Sigmoid colon (tissue), 7 donors: Measurements from ENCODE around the gene ROR1. TPM values are rescaled to one million over a fixed set of nuclear protein-coding genes. Genes with fewer than 3 reads are reported as not detected.
A peak's percentile ranks its signal among the peaks of the same experiment; 100 is the strongest.

Source experiments
- DNase-seq: peaks from one replicate; pipeline ENCODE4 v3.0.0-alpha.2; 2019
- H3K27ac ChIP-seq, 4 donors: fragments of 200-600 bp; sonication (generic); one replicate each; pipeline ENCODE4 v1.5.1; 2016 to 2019; ENCODE audit warnings: mild to moderate bottlenecking in 1 of 4
- H3K27me3 ChIP-seq, 3 donors: fragments of 200-600 bp; sonication (generic); one replicate each; pipeline ENCODE4 v1.5.1; 2019; ENCODE audit warnings: mild to moderate bottlenecking in 1 of 3
- H3K36me3 ChIP-seq, 4 donors: fragments of 200-600 bp; sonication (generic); one replicate each; pipeline ENCODE4 v1.5.1; 2016 to 2019
- H3K4me1 ChIP-seq, 4 donors: fragments of 200-600 bp; sonication (generic); one replicate each; pipeline ENCODE4 v1.5.1; 2017 to 2019
- H3K4me3 ChIP-seq, 4 donors: fragments of 200-600 bp; sonication (generic); one replicate each; pipeline ENCODE4 v1.5.1; 2017 to 2019; ENCODE audit warnings: mild to moderate bottlenecking in 2 of 4, moderate library complexity in 1 of 4
- H3K9me3 ChIP-seq, 4 donors: fragments of 200-600 bp in 3 of 4; sonication (generic) in 3 of 4; one replicate each; pipeline versions ENCODE4 v1.5.1 to v1.6.1; 2013 to 2019
- CTCF ChIP-seq, 4 experiments: fragments of 450-650 bp in 3 of 4; fragments of 200-600 bp in 1 of 4; IDR thresholded peaks; one replicate each; pipeline ENCODE4 v1.5.1; 2016 to 2019; ENCODE audit warnings: antibody characterized with exemption in 4 of 4, mild to moderate bottlenecking in 3 of 4, moderate library complexity in 2 of 4
- EP300 ChIP-seq, 4 donors: sonication (generic); formaldehyde crosslinking; IDR thresholded peaks; one replicate each; pipeline ENCODE4 v1.6.1; 2017; ENCODE audit warnings: antibody characterized with exemption in 4 of 4
- POLR2A ChIP-seq, 2 donors: fragments of 450-650 bp; IDR thresholded peaks; one replicate each; pipeline ENCODE4 v1.6.1; 2016; ENCODE audit warnings: antibody characterized with exemption in 2 of 2, mild to moderate bottlenecking in 2 of 2, moderate library complexity in 2 of 2
- POLR2AphosphoS5 ChIP-seq, 4 donors: sonication (generic); formaldehyde crosslinking; IDR thresholded peaks; one replicate each; pipeline ENCODE4 v1.6.1; 2017; ENCODE audit warnings: antibody characterized with exemption in 4 of 4
- WGBS, 2 donors: extraction: QIAGEN DNeasy Blood & Tissue Kit; methylation state at CpG; one replicate each; pipeline ENCODE4 v1.1.7; 2013; 5-methylcytosine and 5-hydroxymethylcytosine counted together
- intact Hi-C: fragments of 100-400 bp; cut with DNase I; formaldehyde crosslinking; loops from one replicate; pipeline ENCODE4 v1.15.1; 2023
- polyA plus RNA-seq, 3 donors: library from polyadenylated mRNA; stranded (reverse); fragments of 200-250 nt; gene quantifications; one replicate each; pipeline ENCODE4 v1.2.3, GENCODE V29; 2013
- total RNA-seq, 4 donors: library from RNA; depleted of rRNA; stranded (reverse); fragments of >200 nt; gene quantifications; one replicate each; pipeline ENCODE4 v1.1.0, GENCODE V29; 2016
- donor health status: healthy with polysubstance abuse.
- donor health status: Bipolar disorder and iron deficiency.
- donor health status: healthy.

Gene ROR1
- total and polyA plus RNA-seq, 7 donors = under 0.01 to 37.1 (median 27.3) TPM

- Histone ChIP-seq H3K4me3 (no peak overlapping the region), H3K27me3 (no peaks in the 10 kb centered on the region), H3K27ac (peak overlapping the region in 2 of 4 donors; percentile 29 to 48), H3K4me1 (peaks cover 0 to 72% (median 54%) of the 10 kb centered on the region in 4 donors), H3K36me3 (no peaks in the 10 kb centered on the region), H3K9me3 (no peaks in the 10 kb centered on the region)
- DNase-seq = no peak
- TF ChIP-seq CTCF (IDR thresholded peaks at IDR 0.05) (no peak), POLR2A (IDR thresholded peaks at IDR 0.05) (no peak), EP300 (IDR thresholded peaks at IDR 0.05) (no peak), POLR2AphosphoS5 (IDR thresholded peaks at IDR 0.05) (no peak)
- 65 to 81% methylated on average over 7 of the region's 7 CpGs for WGBS, 2 donors
- intact Hi-C loops = no loop called here
Observed at GRCh38 chr1:63833363-63834119, 59.7 kb downstream of the ROR1 start.

- Histone ChIP-seq H3K9me3 (no peaks in the 10 kb centered on the region), H3K4me3 (no peak overlapping the region), H3K36me3 (no peaks in the 10 kb centered on the region), H3K27ac (no peak overlapping the region), H3K27me3 (no peaks in the 10 kb centered on the region), H3K4me1 (peaks cover 0 to 56% (median 40%) of the 10 kb centered on the region in 4 donors)
- DNase-seq = no peak
- intact Hi-C loops = no loop called here
- TF ChIP-seq CTCF (IDR thresholded peaks at IDR 0.05) = no peak
- no peak for TF ChIP-seq EP300 (IDR thresholded peaks at IDR 0.05)
- no peak for TF ChIP-seq POLR2A (IDR thresholded peaks at IDR 0.05)
- no peak for TF ChIP-seq POLR2AphosphoS5 (IDR thresholded peaks at IDR 0.05)
- WGBS, 2 donors = 65 to 82% methylated on average over 1 of the region's 1 CpG
Observed at GRCh38 chr1:63835128-63835527, 61.3 kb downstream of the ROR1 start.

GRCh38 chr1:63836374-63836773, 62.6 kb downstream of the ROR1 start:
- intact Hi-C loops = no loop called here
- Histone ChIP-seq H3K27me3 (no peaks in the 10 kb centered on the region), H3K4me3 (no peak overlapping the region), H3K36me3 (no peaks in the 10 kb centered on the region), H3K27ac (no peak overlapping the region), H3K9me3 (no peaks in the 10 kb centered on the region), H3K4me1 (peaks cover 0 to 43% (median 36%) of the 10 kb centered on the region in 4 donors)
- TF ChIP-seq CTCF (IDR thresholded peaks at IDR 0.05) = no peak
- 44 to 45% methylated on average over 1 of the region's 1 CpG for WGBS, 2 donors
- no peak for DNase-seq

GRCh38 chr1:63836830-63837229, 63.0 kb downstream of the ROR1 start:
- Histone ChIP-seq H3K36me3 (no peaks in the 10 kb centered on the region), H3K4me3 (no peak overlapping the region), H3K27me3 (no peaks in the 10 kb centered on the region), H3K4me1 (peaks cover 0 to 39% (median 33%) of the 10 kb centered on the region in 4 donors), H3K27ac (no peak overlapping the region), H3K9me3 (no peaks in the 10 kb centered on the region)
- no peak for DNase-seq
- intact Hi-C loops = no loop called here
- TF ChIP-seq EP300 (IDR thresholded peaks at IDR 0.05) (no peak), CTCF (IDR thresholded peaks at IDR 0.05) (no peak)
- 78 to 93% methylated on average over 5 of the region's 5 CpGs for WGBS, 2 donors

GRCh38 chr1:63843010-63843409, 69.2 kb downstream of the ROR1 start:
- TF ChIP-seq CTCF (IDR thresholded peaks at IDR 0.05) (no peak), POLR2A (IDR thresholded peaks at IDR 0.05) (no peak), EP300 (IDR thresholded peaks at IDR 0.05) (no peak), POLR2AphosphoS5 (IDR thresholded peaks at IDR 0.05) (no peak)
- no peak for DNase-seq
- 72 to 89% methylated on average over 7 of the region's 7 CpGs for WGBS, 2 donors
- H3K27ac ChIP-seq = no peak overlapping the region
- no peak overlapping the region for H3K4me3 ChIP-seq
- no peaks in the 10 kb centered on the region for H3K9me3 ChIP-seq
- H3K27me3 ChIP-seq = no peaks in the 10 kb centered on the region
- intact Hi-C loops = no loop called here
- peaks cover 0 to 32% (median 31%) of the 10 kb centered on the region in 4 donors for H3K4me1 ChIP-seq
- no peaks in the 10 kb centered on the region for H3K36me3 ChIP-seq
